Smooth muscle cell (in vitro differentiated cells): Measurements from ENCODE around the gene PGGHG. TPM values are rescaled to one million over a fixed set of nuclear protein-coding genes. Genes with fewer than 3 reads are reported as not detected.
A peak's percentile ranks its signal among the peaks of the same experiment; 100 is the strongest.
"Not testable (repeated sequence)": the region's sequence is repeated elsewhere in the genome, so short reads cannot be mapped to it uniquely, and the experiment has no call there.

Experiments
- DNase-seq: peaks from one replicate; lab custom pipeline; 2025; ENCODE audit not compliant: unreplicated experiment; lab: John Stamatoyannopoulos, UW
- H2AFZ ChIP-seq: fragments of 200-600 bp; sonication (generic); 2 replicates; pipeline ENCODE4 v1.6.0; 2016; ENCODE audit warnings: antibody characterized with exemption, low read depth, mild to moderate bottlenecking
- H3F3A ChIP-seq: fragments of 200-600 bp; sonication (generic); 2 replicates; pipeline ENCODE4 v1.6.0; 2017; ENCODE audit warnings: antibody characterized with exemption, low read depth
- H3K27ac ChIP-seq: fragments of 200-600 bp; sonication (generic); 2 replicates; pipeline ENCODE4 v1.5.1; 2016; ENCODE audit warnings: low read depth, mild to moderate bottlenecking
- H3K27me3 ChIP-seq: fragments of 200-600 bp; sonication (generic); 2 replicates; pipeline ENCODE4 v1.6.1; 2016; ENCODE audit warnings: low read depth, mild to moderate bottlenecking
- H3K36me3 ChIP-seq: fragments of 200-600 bp; sonication (generic); 2 replicates; pipeline ENCODE4 v1.5.1; 2016; ENCODE audit warnings: low read depth
- H3K4me1 ChIP-seq: fragments of 200-600 bp; sonication (generic); 2 replicates; pipeline ENCODE4 v1.5.1; 2016; ENCODE audit warnings: low read depth
- H3K4me2 ChIP-seq: fragments of 200-600 bp; sonication (generic); 2 replicates; pipeline ENCODE4 v1.6.0; 2016; ENCODE audit warnings: mild to moderate bottlenecking
- H3K4me3 ChIP-seq: fragments of 200-600 bp; sonication (generic); 2 replicates; pipeline ENCODE4 v1.5.1; 2016; ENCODE audit warnings: mild to moderate bottlenecking
- H3K79me2 ChIP-seq: fragments of 200-600 bp; sonication (generic); 2 replicates; pipeline ENCODE4 v1.6.0; 2016; ENCODE audit warnings: low read depth, mild to moderate bottlenecking
- H3K9ac ChIP-seq: fragments of 200-600 bp; sonication (generic); 2 replicates; pipeline ENCODE4 v1.6.0; 2016; ENCODE audit warnings: low read depth
- H3K9me3 ChIP-seq: fragments of 200-600 bp; sonication (generic); replicated peaks from 2 replicates; pipeline ENCODE4 v1.5.1; 2016; ENCODE audit warnings: low read depth
- H4K20me1 ChIP-seq: fragments of 200-600 bp; sonication (generic); 2 replicates; pipeline ENCODE4 v1.6.0; 2016; ENCODE audit warnings: low read depth
- WGBS: methylation state at CpG from one replicate; pipeline ENCODE4 v1.1.7; 2016; ENCODE audit warnings: low lambda C conversion rate; 5-methylcytosine and 5-hydroxymethylcytosine counted together
- polyA plus RNA-seq: library from polyadenylated mRNA; unstranded; fragments of >200 nt; fragmentation: Nextera tagmentation; extraction: Ambion mirVana; gene quantifications from 2 replicates; pipeline ENCODE4 v1.2.1, GENCODE V29; 2016
- total RNA-seq: library from RNA; depleted of rRNA; stranded (reverse); fragments of >200 nt; gene quantifications from 2 replicates; pipeline ENCODE4 v1.2.3, GENCODE V29; 2014
- TF ChIP-seq, protein P1 (sequence below): fragments of 200-600 bp; sonication (generic); IDR thresholded peaks from 2 replicates; pipeline ENCODE4 v1.5.1; 2017; ENCODE audit warnings: borderline replicate concordance, mild to moderate bottlenecking, antibody characterized with exemption; ENCODE audit not compliant: insufficient read depth, poor library complexity, severe bottlenecking

Gene PGGHG
- total and polyA plus RNA-seq, 2 experiments from 2014 or later = 8.6 to 16.6 TPM

DNA sequence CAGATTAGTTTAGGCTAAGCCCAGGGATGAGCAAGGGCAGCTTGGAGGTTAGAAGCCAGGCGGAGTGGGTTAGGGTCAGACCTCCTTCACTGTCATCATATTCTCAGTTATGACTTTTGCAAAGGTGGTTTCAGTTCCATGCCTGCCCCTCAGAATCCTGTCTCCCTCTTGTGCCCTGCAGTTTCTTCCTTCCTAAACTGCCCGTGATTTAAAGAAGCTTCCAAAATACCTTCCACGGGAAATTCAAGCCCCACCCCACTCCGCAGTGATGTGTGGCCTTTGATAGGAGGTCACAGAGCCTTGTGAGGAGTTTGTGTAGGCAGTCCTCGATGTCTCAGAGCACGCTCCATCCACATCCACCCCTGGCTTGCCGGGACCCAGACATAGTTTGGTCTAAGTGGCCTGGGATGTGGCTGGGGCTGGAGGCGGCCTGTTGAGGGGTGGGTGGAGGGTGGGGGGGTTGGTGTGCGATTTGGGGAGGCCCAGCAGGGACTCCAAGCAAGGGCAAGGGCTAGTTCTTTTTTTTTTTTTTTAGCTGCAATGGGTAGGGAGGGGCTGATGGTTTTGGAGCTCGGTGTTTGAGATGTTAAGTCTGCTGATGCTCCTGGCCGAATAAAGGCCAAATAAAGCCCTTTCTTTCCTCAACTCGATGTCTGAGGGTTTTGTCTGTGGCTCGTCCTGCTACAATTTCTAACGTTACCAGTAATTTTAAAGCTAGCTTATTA lies 23.3 kb downstream of the PGGHG start:
- H4K20me1 ChIP-seq = peaks cover 29% of the 10 kb centered on the region
- H3F3A ChIP-seq = peaks cover 5% of the 10 kb centered on the region
- peak overlapping the region; percentile 96 for H3K4me2 ChIP-seq
- TF ChIP-seq, protein P1, sequence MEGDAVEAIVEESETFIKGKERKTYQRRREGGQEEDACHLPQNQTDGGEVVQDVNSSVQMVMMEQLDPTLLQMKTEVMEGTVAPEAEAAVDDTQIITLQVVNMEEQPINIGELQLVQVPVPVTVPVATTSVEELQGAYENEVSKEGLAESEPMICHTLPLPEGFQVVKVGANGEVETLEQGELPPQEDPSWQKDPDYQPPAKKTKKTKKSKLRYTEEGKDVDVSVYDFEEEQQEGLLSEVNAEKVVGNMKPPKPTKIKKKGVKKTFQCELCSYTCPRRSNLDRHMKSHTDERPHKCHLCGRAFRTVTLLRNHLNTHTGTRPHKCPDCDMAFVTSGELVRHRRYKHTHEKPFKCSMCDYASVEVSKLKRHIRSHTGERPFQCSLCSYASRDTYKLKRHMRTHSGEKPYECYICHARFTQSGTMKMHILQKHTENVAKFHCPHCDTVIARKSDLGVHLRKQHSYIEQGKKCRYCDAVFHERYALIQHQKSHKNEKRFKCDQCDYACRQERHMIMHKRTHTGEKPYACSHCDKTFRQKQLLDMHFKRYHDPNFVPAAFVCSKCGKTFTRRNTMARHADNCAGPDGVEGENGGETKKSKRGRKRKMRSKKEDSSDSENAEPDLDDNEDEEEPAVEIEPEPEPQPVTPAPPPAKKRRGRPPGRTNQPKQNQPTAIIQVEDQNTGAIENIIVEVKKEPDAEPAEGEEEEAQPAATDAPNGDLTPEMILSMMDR = no peak
- 30% methylated on average over 14 of the region's 14 CpGs for WGBS
- H3K79me2 ChIP-seq = peaks cover 46% of the 10 kb centered on the region
- peak overlapping the region; percentile 26 for H3K4me3 ChIP-seq
- no peaks in the 10 kb centered on the region for H3K9me3 ChIP-seq
- H3K4me1 ChIP-seq = peaks cover 49% of the 10 kb centered on the region
- no peak overlapping the region for H3K9ac ChIP-seq
- peak overlapping the region; percentile 76 for H3K27ac ChIP-seq
- no peak for DNase-seq
- H3K36me3 ChIP-seq = no peaks in the 10 kb centered on the region
- H2AFZ ChIP-seq = no peak overlapping the region
- H3K27me3 ChIP-seq = peaks cover 8% of the 10 kb centered on the region

DNA sequence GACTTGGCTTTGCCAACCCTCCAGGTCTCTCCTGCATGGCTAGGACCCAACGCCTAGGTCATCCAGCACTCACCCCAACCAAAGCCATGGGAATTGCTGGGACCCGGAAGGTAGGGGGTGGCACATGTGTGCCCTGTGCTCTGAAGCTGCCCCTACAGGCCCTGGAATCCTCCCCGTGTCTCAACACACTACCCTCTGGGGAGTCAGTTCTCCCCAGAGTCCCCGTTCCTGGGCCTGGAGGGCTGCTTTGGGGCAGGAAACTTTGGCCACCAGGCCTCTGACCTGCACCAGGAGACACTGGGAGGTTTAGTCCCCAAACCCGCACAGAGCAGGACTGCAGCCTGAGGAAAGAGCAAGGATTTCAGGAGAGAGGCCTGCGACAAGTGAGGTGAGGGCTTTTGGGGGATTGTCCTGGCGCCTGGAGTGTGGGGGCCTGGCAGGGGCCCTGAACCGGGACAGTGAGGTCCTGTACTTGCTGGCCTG lies 24.4 kb downstream of the PGGHG start:
- Histone ChIP-seq H3K9ac (no peak overlapping the region), H3K9me3 (no peaks in the 10 kb centered on the region), H3K36me3 (no peaks in the 10 kb centered on the region), H3K79me2 (peaks cover 51% of the 10 kb centered on the region), H3K4me2 (peak overlapping the region; percentile 96), H3F3A (peaks cover 5% of the 10 kb centered on the region), H3K4me1 (peaks cover 54% of the 10 kb centered on the region), H3K27me3 (peaks cover 8% of the 10 kb centered on the region), H3K4me3 (peak overlapping the region; percentile 66), H2AFZ (no peak overlapping the region), H3K27ac (peak overlapping the region; percentile 76), H4K20me1 (peaks cover 29% of the 10 kb centered on the region)
- DNase-seq = no peak
- WGBS = 43% methylated on average over 8 of the region's 8 CpGs
- TF ChIP-seq, protein P1 = no peak

DNA sequence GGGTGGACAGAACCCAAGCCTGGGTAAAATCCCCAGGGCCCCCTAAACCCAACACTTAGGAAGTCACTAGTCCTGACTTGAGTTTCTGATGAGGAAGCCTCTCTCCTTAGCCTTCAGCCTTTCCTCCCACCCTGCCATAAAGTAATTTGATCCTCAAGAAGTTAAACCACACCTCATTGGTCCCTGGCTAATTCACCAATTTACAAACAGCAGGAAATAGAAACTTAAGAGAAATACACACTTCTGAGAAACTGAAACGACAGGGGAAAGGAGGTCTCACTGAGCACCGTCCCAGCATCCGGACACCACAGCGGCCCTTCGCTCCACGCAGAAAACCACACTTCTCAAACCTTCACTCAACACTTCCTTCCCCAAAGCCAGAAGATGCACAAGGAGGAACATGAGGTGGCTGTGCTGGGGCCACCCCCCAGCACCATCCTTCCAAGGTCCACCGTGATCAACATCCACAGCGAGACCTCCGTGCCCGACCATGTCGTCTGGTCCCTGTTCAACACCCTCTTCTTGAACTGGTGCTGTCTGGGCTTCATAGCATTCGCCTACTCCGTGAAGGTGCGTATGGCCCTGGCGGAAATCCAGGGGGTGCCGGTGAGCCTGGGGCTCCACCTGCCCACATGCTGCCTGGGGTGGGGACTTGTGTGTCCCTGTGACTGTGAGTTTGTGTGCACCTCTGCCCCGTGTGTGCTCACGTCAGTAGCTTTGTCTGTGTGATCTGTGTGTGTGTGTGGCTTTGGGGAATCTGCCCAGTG lies 25.0 kb downstream of the PGGHG start, which contains the start of gene IFITM1:
Gene IFITM1 (plus strand): TSS at position 254 of the 767 bp plus-strand sequence. CDS start 131 bp downstream, at position 385.
- Histone ChIP-seq H3F3A (peaks cover 5% of the 10 kb centered on the region), H3K27me3 (peaks cover 8% of the 10 kb centered on the region), H3K4me1 (peaks cover 54% of the 10 kb centered on the region), H3K9me3 (no peaks in the 10 kb centered on the region), H3K79me2 (peaks cover 49% of the 10 kb centered on the region), H3K9ac (peak within 1 kb of the TSS; percentile 61), H4K20me1 (peaks cover 29% of the 10 kb centered on the region), H2AFZ (no peak within 1 kb of the TSS), H3K27ac (peak within 1 kb of the TSS; percentile 76), H3K36me3 (no peaks in the 10 kb centered on the region), H3K4me2 (peak within 1 kb of the TSS; percentile 96), H3K4me3 (peak within 1 kb of the TSS; percentile 66)
- 7% methylated on average over 17 of the region's 18 CpGs for WGBS
- TF ChIP-seq, protein P1 = no peak
- DNase-seq = no peak

DNA sequence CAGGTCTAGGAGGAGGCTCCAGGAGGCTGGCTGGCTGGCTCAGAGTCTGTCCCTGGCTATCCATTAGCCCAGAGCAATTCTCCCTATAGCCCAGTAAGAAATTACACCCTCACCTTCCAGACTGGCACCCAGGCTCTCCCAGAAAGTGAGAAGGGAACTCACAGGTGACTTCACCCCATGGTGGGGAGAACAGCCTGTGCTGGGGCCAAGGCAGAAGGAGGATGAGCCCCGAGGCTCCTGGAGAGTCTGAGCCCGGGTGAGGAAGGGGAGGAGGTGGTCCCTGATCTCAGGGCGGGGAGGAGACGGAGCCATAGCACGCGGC lies 25.6 kb downstream of the PGGHG start:
- not testable (repeated sequence) for H3K9ac ChIP-seq, DNase-seq, H3K9me3 ChIP-seq, H3K36me3 ChIP-seq, H3F3A ChIP-seq, H2AFZ ChIP-seq, H3K27me3 ChIP-seq
- peak overlapping the region; percentile 96 for H3K4me2 ChIP-seq
- peaks cover 29% of the 10 kb centered on the region for H4K20me1 ChIP-seq
- peak overlapping the region; percentile 76 for H3K27ac ChIP-seq
- H3K4me1 ChIP-seq = peaks cover 49% of the 10 kb centered on the region
- WGBS = 19% methylated on average over 2 of the region's 6 CpGs
- peaks cover 46% of the 10 kb centered on the region for H3K79me2 ChIP-seq
- peak overlapping the region; percentile 66 for H3K4me3 ChIP-seq
